H1 (cell line): ENCODE results near the gene GRIP2. TPM values are rescaled to one million over a fixed set of nuclear protein-coding genes. Genes with fewer than 3 reads are reported as not detected.

Experiments used
- CTCF ChIA-PET: fragments of 300-600 bp; sonication (Branson Sonifier 250); formaldehyde crosslinking; loops from one replicate; lab custom pipeline; 2021; ENCODE audit not compliant: partially characterized antibody; lab: Charles Lee
- POLR2A ChIA-PET: fragments of 300-600 bp; sonication (Branson Sonifier 250); formaldehyde crosslinking; loops from one replicate; lab custom pipeline; 2021; ENCODE audit warnings: inconsistent platforms; ENCODE audit not compliant: partially characterized antibody; lab: Charles Lee
- DNase-seq, 2 experiments: peaks; one replicate each; pipeline versions ENCODE4 v3.0.0 to v3.0.0-alpha.2; 2010 to 2022; ENCODE audit warnings: low spot score in 2 of 2, low read depth in 1 of 2, mixed read lengths in 1 of 2
- FAIRE-seq: peaks from 2 replicates; lab custom pipeline; 2011; peaks lifted over from hg19 to GRCh38; lab: Jason Lieb, UNC
- H2AFZ ChIP-seq: 2 replicates; pipeline ENCODE4 v1.8.1; 2012; ENCODE audit warnings: low read length, inconsistent platforms
- H2AK5ac ChIP-seq: 2 replicates; pipeline ENCODE4 v1.6.1; 2013; ENCODE audit warnings: low read depth, low read length
- H2BK120ac ChIP-seq: replicated peaks from 2 replicates; pipeline ENCODE3; 2013; ENCODE audit warnings: low read depth, low read length, inconsistent platforms
- H2BK12ac ChIP-seq: 2 replicates; pipeline ENCODE4 v1.6.1; 2013; ENCODE audit warnings: low read depth, low read length
- H2BK15ac ChIP-seq: 2 replicates; pipeline ENCODE4 v1.6.1; 2013; ENCODE audit warnings: low read length
- H2BK20ac ChIP-seq: 2 replicates; pipeline ENCODE4 v1.6.1; 2013; ENCODE audit warnings: low read length
- H2BK5ac ChIP-seq: 2 replicates; pipeline ENCODE4 v1.6.1; 2013; ENCODE audit warnings: low read depth, low read length
- H3K14ac ChIP-seq: 2 replicates; pipeline ENCODE4 v1.6.1; 2013; ENCODE audit warnings: inconsistent platforms; ENCODE audit not compliant: insufficient read length
- H3K18ac ChIP-seq: 2 replicates; pipeline ENCODE4 v1.6.1; 2013; ENCODE audit warnings: low read length; ENCODE audit errors: extremely low read depth
- H3K23ac ChIP-seq: 2 replicates; pipeline ENCODE4 v1.6.1; 2013; ENCODE audit warnings: inconsistent platforms; ENCODE audit not compliant: insufficient read length
- H3K23me2 ChIP-seq: 2 replicates; pipeline ENCODE4 v1.6.1; 2013; ENCODE audit warnings: low read depth, low read length
- H3K27ac ChIP-seq: 2 replicates; pipeline ENCODE4 v1.6.1; 2011; ENCODE audit warnings: low read depth, low read length, inconsistent platforms
- H3K27me3 ChIP-seq, 4 experiments: replicated peaks in 1 of 4; 1 replicate in 1 of 4; 2 replicates in 3 of 4; pipeline versions ENCODE4 v1.6.1 to v1.8.1; 2011 to 2013; ENCODE audit warnings: low read length in 3 of 4, mild to moderate bottlenecking in 3 of 4, inconsistent platforms in 2 of 4, mixed read lengths in 2 of 4, moderate library complexity in 1 of 4; ENCODE audit not compliant: control insufficient read depth in 3 of 4, insufficient read depth in 3 of 4; ENCODE audit errors: extremely low read depth in 1 of 4
- H3K36me3 ChIP-seq, 4 experiments: 2 replicates each; pipeline versions ENCODE4 v1.6.1 to v1.8.1; 2011 to 2013; ENCODE audit warnings: mild to moderate bottlenecking in 4 of 4, low read length in 3 of 4, moderate library complexity in 2 of 4, control low read depth in 1 of 4, inconsistent platforms in 1 of 4; ENCODE audit not compliant: insufficient read depth in 4 of 4, control insufficient read depth in 2 of 4
- H3K4ac ChIP-seq: replicated peaks from 2 replicates; pipeline ENCODE3; 2013; ENCODE audit warnings: low read length, low read depth, mixed read lengths, inconsistent platforms; ENCODE audit not compliant: insufficient read length
- H3K4me1 ChIP-seq, 4 experiments: replicated peaks in 1 of 4; 1 replicate in 1 of 4; 2 replicates in 3 of 4; pipeline versions ENCODE4 v1.6.1 to v1.8.1; 2011 to 2013; ENCODE audit warnings: low read length in 3 of 4, inconsistent platforms in 2 of 4, mixed read lengths in 1 of 4; ENCODE audit not compliant: insufficient read depth in 4 of 4, control insufficient read depth in 3 of 4
- H3K4me2 ChIP-seq, 2 experiments: 2 replicates each; pipeline versions ENCODE4 v1.6.1 to v1.8.1; 2011 to 2013; ENCODE audit warnings: low read depth in 2 of 2, low read length in 2 of 2, control low read depth in 1 of 2, inconsistent platforms in 1 of 2, mild to moderate bottlenecking in 1 of 2; ENCODE audit not compliant: insufficient read depth in 1 of 2
- H3K4me3 ChIP-seq, 4 experiments: fragments of 200-600, 300-600 bp in 1 of 4; sonication (generic), shearing (Covaris generic), sonication (Bioruptor Twin) in 1 of 4; 2 replicates each; pipeline versions ENCODE4 v1.5.1 to v1.8.1; 2011 to 2016; ENCODE audit warnings: low read length in 4 of 4, low read depth in 3 of 4, control low read depth in 2 of 4, inconsistent platforms in 2 of 4, mild to moderate bottlenecking in 2 of 4, mixed read lengths in 1 of 4, moderate library complexity in 1 of 4; ENCODE audit not compliant: insufficient read depth in 2 of 4; ENCODE audit errors: extremely low read depth in 1 of 4
- H3K56ac ChIP-seq: replicated peaks from 2 replicates; pipeline ENCODE3; 2013; ENCODE audit warnings: low read depth, mild to moderate bottlenecking, mixed read lengths, low read length, inconsistent platforms; ENCODE audit not compliant: insufficient read length
- H3K79me1 ChIP-seq: 2 replicates; pipeline ENCODE4 v1.6.1; 2013; ENCODE audit warnings: low read depth, low read length, control low read depth
- H3K79me2 ChIP-seq, 2 experiments: 2 replicates each; pipeline versions ENCODE4 v1.6.1 to v1.8.1; 2012 to 2013; ENCODE audit warnings: low read length in 2 of 2, mild to moderate bottlenecking in 2 of 2, inconsistent platforms in 1 of 2; ENCODE audit not compliant: insufficient read depth in 2 of 2, control insufficient read depth in 1 of 2
- H3K9ac ChIP-seq, 4 experiments: replicated peaks in 1 of 4; 1 replicate in 1 of 4; 2 replicates in 3 of 4; pipeline versions ENCODE4 v1.6.1 to v1.8.1; 2011 to 2013; ENCODE audit warnings: low read depth in 3 of 4, low read length in 3 of 4, control low read depth in 2 of 4, mild to moderate bottlenecking in 2 of 4, moderate library complexity in 2 of 4, inconsistent platforms in 1 of 4; ENCODE audit errors: extremely low read depth in 1 of 4
- H3K9me3 ChIP-seq, 2 experiments: 2 replicates each; pipeline versions ENCODE4 v1.6.1 to v1.8.1; 2012 to 2013; ENCODE audit warnings: mild to moderate bottlenecking in 2 of 2, moderate library complexity in 2 of 2, control low read depth in 1 of 2, inconsistent platforms in 1 of 2, low read depth in 1 of 2, low read length in 1 of 2, mixed read lengths in 1 of 2; ENCODE audit not compliant: insufficient read depth in 2 of 2
- H4K20me1 ChIP-seq, 2 experiments: replicated peaks in 1 of 2; 2 replicates each; pipeline versions ENCODE3 to v1.8.1; 2011 to 2013; ENCODE audit warnings: inconsistent platforms in 2 of 2, low read length in 2 of 2, mild to moderate bottlenecking in 1 of 2; ENCODE audit not compliant: insufficient read depth in 2 of 2, control insufficient read depth in 1 of 2
- H4K5ac ChIP-seq: 2 replicates; pipeline ENCODE4 v1.6.1; 2013; ENCODE audit warnings: low read length, low read depth, mixed read lengths, inconsistent platforms; ENCODE audit not compliant: insufficient read length
- H4K8ac ChIP-seq: 2 replicates; pipeline ENCODE4 v1.8.0; 2013; ENCODE audit warnings: mild to moderate bottlenecking, moderate library complexity, low read length, inconsistent platforms; ENCODE audit not compliant: insufficient read depth; ENCODE audit errors: extremely low read depth
- H4K91ac ChIP-seq: replicated peaks from 2 replicates; pipeline ENCODE3; 2013; ENCODE audit warnings: low read length, mixed read lengths, inconsistent platforms; ENCODE audit not compliant: insufficient read length
- ATF2 ChIP-seq: IDR thresholded peaks from 2 replicates; pipeline ENCODE4 v1.6.1; 2012; ENCODE audit warnings: low read length, inconsistent platforms
- E2F6 ChIP-seq: IDR thresholded peaks from 2 replicates; pipeline ENCODE4 v1.6.1; 2012; ENCODE audit warnings: inconsistent platforms
- HDAC6 ChIP-seq: IDR thresholded peaks from one replicate; pipeline ENCODE4 v1.7.1; 2012; ENCODE audit warnings: low read depth, mild to moderate bottlenecking, inconsistent platforms, low read length, moderate library complexity
- KDM5A ChIP-seq: fragments of 200-600 bp; IDR thresholded peaks from 2 replicates; pipeline ENCODE4 v1.7.1; 2012; ENCODE audit warnings: mild to moderate bottlenecking, low read length, inconsistent platforms, mixed read lengths
- SAP30 ChIP-seq: fragments of 300-600 bp; sonication (generic); IDR thresholded peaks from 2 replicates; pipeline ENCODE4 v1.7.1; 2012; ENCODE audit warnings: low read length, moderate library complexity, mild to moderate bottlenecking, inconsistent platforms; ENCODE audit not compliant: insufficient read depth, insufficient replicate concordance
- SP1 ChIP-seq: IDR thresholded peaks from 2 replicates; pipeline ENCODE4 v1.6.1; 2011; ENCODE audit warnings: low read depth, low read length
- SUZ12 ChIP-seq: fragments of 200-600 bp; sonication (generic); IDR thresholded peaks from 2 replicates; pipeline ENCODE4 v1.6.1; 2012; ENCODE audit warnings: mild to moderate bottlenecking, inconsistent platforms, low read length, moderate library complexity, mixed read lengths
- WGBS, 2 experiments: shearing (Covaris generic) in 1 of 2; methylation state at CpG; one replicate each; pipeline versions ENCODE4 v1.1.6 to v1.1.7; 2013 to 2015; ENCODE audit warnings: low lambda C conversion rate in 2 of 2, mixed read lengths in 2 of 2, inconsistent platforms in 1 of 2, low coverage in 1 of 2, missing lambda C conversion rate in 1 of 2; ENCODE audit not compliant: insufficient replicate concordance in 2 of 2, insufficient coverage in 1 of 2, insufficient read length in 1 of 2; ENCODE audit errors: extremely low coverage in 1 of 2, missing lambda C conversion rate in 1 of 2; 5-methylcytosine and 5-hydroxymethylcytosine counted together
- polyA plus RNA-seq, 7 experiments: library from polyadenylated mRNA; depleted of rRNA in 3 of 7; stranded (reverse) in 5 of 7; unstranded in 2 of 7; fragments of >200 nt in 5 of 7; fragments of 200-250 nt in 2 of 7; gene quantifications; 1 replicate in 5 of 7; 2 replicates in 1 of 7; 4 replicates in 1 of 7; pipeline versions ENCODE4 v1.2.1 to v1.2.3, GENCODE V29; 2011 to 2013; ENCODE audit warnings: missing spikeins in 2 of 7, mixed read lengths in 2 of 7
- total RNA-seq: library from RNA; stranded (reverse); fragmentation: NEBNext Ultra II Directional; extraction: Animal tissue kit (Norgen Biotek cat#: 25700); gene quantifications from 2 replicates; pipeline ENCODE4 v1.2.1, GENCODE V29; 2021
- TF ChIP-seq, protein P1 (sequence below): IDR thresholded peaks from 2 replicates; pipeline ENCODE4 v1.6.1; 2011; ENCODE audit warnings: low read depth, mild to moderate bottlenecking, low read length; ENCODE audit not compliant: insufficient read depth

The GRIP2 gene
- total and polyA plus RNA-seq, 2 of the 8 experiments (the other 6 are each of a cell fraction or from before 2014, with no cell fraction given): 2.5 to 6.4 TPM

- Histone ChIP-seq H2BK20ac (no peak overlapping the region; the same call in 1 of the 2 replicates), H3K9ac (no peak overlapping the region), H3K56ac (no peak overlapping the region), H3K36me3 (peaks cover 15 to 58% (median 34%) of the 10 kb centered on the region in 4 experiments), H3K27me3 (no peaks in the 10 kb centered on the region; a peak in 1 of 7 replicates), H3K4me2 (no peak overlapping the region), H3K79me2 (no peaks in the 10 kb centered on the region), H3K14ac (no peak overlapping the region), H4K20me1 (peaks cover 10 to 15% of the 10 kb centered on the region in 2 experiments), H3K18ac (no peak overlapping the region), H2BK15ac (no peak overlapping the region), H3K4me1 (peaks cover 2 to 3% (median 2%) of the 10 kb centered on the region in 4 experiments; a peak in 5 of 7 replicates), H3K23me2 (no peaks in the 10 kb centered on the region), H4K8ac (no peak overlapping the region), H2AFZ (no peak overlapping the region), H3K9me3 (no peaks in the 10 kb centered on the region), H3K4ac (no peak overlapping the region), H2BK120ac (no peak overlapping the region), H2BK12ac (no peak overlapping the region), H2BK5ac (0 out of 2 replicates have a peak overlapping the region, but pooled peaks have one; percentile 55), H3K4me3 (no peak overlapping the region), H3K27ac (peak overlapping the region; percentile 3; the same call in 1 of the 2 replicates), H4K91ac (no peak overlapping the region), H4K5ac (no peak overlapping the region), H3K23ac (no peak overlapping the region), H2AK5ac (no peak overlapping the region), H3K79me1 (peaks cover 3% of the 10 kb centered on the region; the same call in 1 of the 2 replicates)
- ChIA-PET POLR2A (interaction anchor here (0.7 to 4.7 kb wide), 4 partner anchors 11 to 53 kb away, joined by 3 to 25 read pairs (median 3); partner anchors contain the start of gene SLC6A6), CTCF (interaction anchor here (0.6 to 5.3 kb wide), 8 partner anchors 10 to 433 kb away, joined by 3 to 29 read pairs (median 4); no protein-coding TSS in a partner anchor)
- FAIRE-seq (no peak), DNase-seq (no peak)
- 92% methylated on average over 8 of the region's 8 CpGs; no CpG with 5 or more reads in 1 of the 2 experiments for WGBS, 2 experiments
- no peak for TF ChIP-seq KDM5A
- TF ChIP-seq E2F6: no peak
- no peak for TF ChIP-seq SUZ12
- no peak for TF ChIP-seq SP1
- no peak for TF ChIP-seq ATF2
- TF ChIP-seq, protein P1, sequence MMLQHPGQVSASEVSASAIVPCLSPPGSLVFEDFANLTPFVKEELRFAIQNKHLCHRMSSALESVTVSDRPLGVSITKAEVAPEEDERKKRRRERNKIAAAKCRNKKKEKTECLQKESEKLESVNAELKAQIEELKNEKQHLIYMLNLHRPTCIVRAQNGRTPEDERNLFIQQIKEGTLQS: no peak
- no peak for TF ChIP-seq HDAC6
- no peak for TF ChIP-seq SAP30
Measured at GRCh38 chr3:14456794-14457193, 83.3 kb downstream of the GRIP2 start.
